Measurements from ENCODE around the gene HEBP2. TPM values are rescaled to one million over a fixed set of nuclear protein-coding genes. Genes with fewer than 3 reads are reported as not detected.

The HEBP2 gene
- total RNA-seq, 1 donor from 2014 or later = 11.9 TPM

- H3K79me2 ChIP-seq (ENCODE audit: low read depth) = no peaks in the 10 kb centered on the region
- no peak overlapping the region for H3K4me3 ChIP-seq
- no peaks in the 10 kb centered on the region for H3K9me3 ChIP-seq (ENCODE audit: low read depth)
- no peaks in the 10 kb centered on the region for H4K20me1 ChIP-seq (ENCODE audit: low read depth)
- H2AFZ ChIP-seq (replicated peaks) = no peak overlapping the region
- H3K4me2 ChIP-seq = no peak overlapping the region
- no peak overlapping the region for H3K9ac ChIP-seq
- TF ChIP-seq, protein P1, sequence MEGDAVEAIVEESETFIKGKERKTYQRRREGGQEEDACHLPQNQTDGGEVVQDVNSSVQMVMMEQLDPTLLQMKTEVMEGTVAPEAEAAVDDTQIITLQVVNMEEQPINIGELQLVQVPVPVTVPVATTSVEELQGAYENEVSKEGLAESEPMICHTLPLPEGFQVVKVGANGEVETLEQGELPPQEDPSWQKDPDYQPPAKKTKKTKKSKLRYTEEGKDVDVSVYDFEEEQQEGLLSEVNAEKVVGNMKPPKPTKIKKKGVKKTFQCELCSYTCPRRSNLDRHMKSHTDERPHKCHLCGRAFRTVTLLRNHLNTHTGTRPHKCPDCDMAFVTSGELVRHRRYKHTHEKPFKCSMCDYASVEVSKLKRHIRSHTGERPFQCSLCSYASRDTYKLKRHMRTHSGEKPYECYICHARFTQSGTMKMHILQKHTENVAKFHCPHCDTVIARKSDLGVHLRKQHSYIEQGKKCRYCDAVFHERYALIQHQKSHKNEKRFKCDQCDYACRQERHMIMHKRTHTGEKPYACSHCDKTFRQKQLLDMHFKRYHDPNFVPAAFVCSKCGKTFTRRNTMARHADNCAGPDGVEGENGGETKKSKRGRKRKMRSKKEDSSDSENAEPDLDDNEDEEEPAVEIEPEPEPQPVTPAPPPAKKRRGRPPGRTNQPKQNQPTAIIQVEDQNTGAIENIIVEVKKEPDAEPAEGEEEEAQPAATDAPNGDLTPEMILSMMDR (IDR thresholded peaks at IDR 0.05) = no peak
- TF ChIP-seq EZH2 (IDR thresholded peaks at IDR 0.05) = no peak
- TF ChIP-seq EZH2phosphoT487 (IDR thresholded peaks at IDR 0.05) = no peak
- no peak for DNase-seq (ENCODE audit: low spot score)
- Mint-ChIP-seq H3K27me3 (ENCODE audit: insufficient read depth, low read depth) (peaks cover 5% of the 10 kb centered on the region), H3K4me1 (peaks cover 6% of the 10 kb centered on the region), H3K36me3 (no peaks in the 10 kb centered on the region), H3K9me3 (no peaks in the 10 kb centered on the region), H3K4me3 (no peak overlapping the region), H3K27ac (no peak overlapping the region)
- no peaks in the 10 kb centered on the region for H3K27me3 ChIP-seq
- H3K27ac ChIP-seq = no peak overlapping the region
- H3K36me3 ChIP-seq = no peaks in the 10 kb centered on the region
- H3F3A ChIP-seq (ENCODE audit: low read depth) = no peaks in the 10 kb centered on the region
- H3K4me1 ChIP-seq = no peaks in the 10 kb centered on the region
Measured at GRCh38 chr6:138387577-138388368, 16.2 kb upstream of the HEBP2 start.

DNA sequence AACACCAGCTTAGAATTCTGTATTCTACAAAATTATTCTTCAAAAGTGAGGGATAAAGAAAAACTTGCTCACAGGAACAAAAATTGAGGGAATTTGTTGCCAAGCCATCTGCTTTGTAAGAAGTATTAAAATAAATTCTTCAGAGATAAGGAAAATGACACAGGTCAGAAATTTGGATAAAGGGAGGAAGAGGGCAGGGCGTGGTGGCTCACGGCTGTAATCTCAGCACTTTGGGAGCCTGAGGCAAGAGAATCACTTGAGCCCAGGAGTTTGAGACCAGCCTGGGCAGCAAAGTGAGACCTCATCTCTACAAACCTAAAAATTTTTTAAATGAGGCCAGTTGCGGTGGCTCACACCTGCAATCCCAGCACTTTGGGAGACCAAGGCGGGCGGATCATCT lies 14.5 kb upstream of the HEBP2 start:
- Histone ChIP-seq H3K9me3 (ENCODE audit: low read depth) (no peaks in the 10 kb centered on the region), H3F3A (ENCODE audit: low read depth) (no peaks in the 10 kb centered on the region), H3K9ac (no peak overlapping the region), H3K4me3 (no peak overlapping the region), H3K27me3 (no peaks in the 10 kb centered on the region), H2AFZ (replicated peaks) (no peak overlapping the region), H3K79me2 (ENCODE audit: low read depth) (no peaks in the 10 kb centered on the region), H3K4me2 (no peak overlapping the region), H3K4me1 (no peaks in the 10 kb centered on the region), H4K20me1 (ENCODE audit: low read depth) (no peaks in the 10 kb centered on the region), H3K36me3 (no peaks in the 10 kb centered on the region), H3K27ac (no peak overlapping the region)
- H3K36me3 Mint-ChIP-seq = no peaks in the 10 kb centered on the region
- H3K27me3 Mint-ChIP-seq (ENCODE audit: insufficient read depth, low read depth) = peaks cover 3% of the 10 kb centered on the region
- no peak overlapping the region for H3K27ac Mint-ChIP-seq
- H3K4me1 Mint-ChIP-seq = no peaks in the 10 kb centered on the region
- no peak for DNase-seq (ENCODE audit: low spot score)
- H3K4me3 Mint-ChIP-seq = no peak overlapping the region
- TF ChIP-seq EZH2 (IDR thresholded peaks at IDR 0.05) = no peak
- TF ChIP-seq, protein P1 (IDR thresholded peaks at IDR 0.05) = no peak
- TF ChIP-seq EZH2phosphoT487 (IDR thresholded peaks at IDR 0.05) = no peak
- H3K9me3 Mint-ChIP-seq = no peaks in the 10 kb centered on the region

DNA sequence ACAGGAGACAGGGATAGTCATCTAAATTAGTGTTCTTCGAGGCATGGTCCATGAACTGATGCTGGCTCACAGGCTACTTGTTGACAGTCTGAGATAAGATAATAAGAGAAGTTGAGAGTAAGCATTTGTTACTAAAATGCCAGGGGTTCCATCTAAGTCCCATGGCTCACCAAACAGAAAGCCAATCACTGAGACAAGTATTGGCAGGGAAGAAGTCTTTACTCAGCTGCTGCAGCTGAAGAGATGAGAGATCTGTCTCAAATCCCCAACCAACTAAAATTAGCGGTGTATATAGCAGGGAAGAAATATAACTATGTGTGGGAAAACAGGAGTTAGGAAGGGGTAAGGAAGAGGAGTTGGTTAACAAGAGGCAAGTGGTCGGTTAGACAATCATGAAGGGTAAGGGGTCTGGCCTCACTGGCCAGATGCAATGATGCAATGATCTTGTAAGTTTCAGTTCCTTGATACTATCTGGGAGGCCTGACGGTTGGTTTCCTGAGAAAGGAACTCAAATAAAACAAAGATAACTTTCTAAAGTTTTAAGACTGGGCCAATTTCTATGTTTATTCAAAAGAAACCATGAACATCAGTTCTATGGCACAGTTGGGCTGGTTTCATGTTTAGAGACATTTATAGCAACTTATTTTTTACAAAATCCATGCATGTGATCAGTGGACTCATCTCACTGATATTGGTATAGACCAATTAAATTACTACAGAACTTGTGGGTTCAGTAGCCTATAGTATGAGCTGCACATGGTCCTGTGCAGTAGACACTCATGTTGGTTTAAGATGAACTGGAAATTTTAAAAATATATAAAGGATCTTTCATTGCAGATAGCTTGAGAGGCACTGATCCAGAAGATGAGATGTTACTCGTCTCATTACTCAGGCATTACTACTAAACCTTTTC lies 9.9 kb upstream of the HEBP2 start:
- no peaks in the 10 kb centered on the region for H3K9me3 Mint-ChIP-seq
- Histone ChIP-seq H4K20me1 (ENCODE audit: low read depth) (no peaks in the 10 kb centered on the region), H3K36me3 (no peaks in the 10 kb centered on the region), H3K4me2 (no peak overlapping the region), H3K27ac (no peak overlapping the region), H3K27me3 (no peaks in the 10 kb centered on the region), H3K9ac (no peak overlapping the region), H3K4me3 (no peak overlapping the region), H3K79me2 (ENCODE audit: low read depth) (no peaks in the 10 kb centered on the region), H3F3A (ENCODE audit: low read depth) (no peaks in the 10 kb centered on the region), H2AFZ (replicated peaks) (no peak overlapping the region), H3K4me1 (no peaks in the 10 kb centered on the region), H3K9me3 (ENCODE audit: low read depth) (no peaks in the 10 kb centered on the region)
- H3K27me3 Mint-ChIP-seq (ENCODE audit: insufficient read depth, low read depth) = no peaks in the 10 kb centered on the region
- H3K4me3 Mint-ChIP-seq = no peak overlapping the region
- no peaks in the 10 kb centered on the region for H3K36me3 Mint-ChIP-seq
- DNase-seq (ENCODE audit: low spot score) = no peak
- no peaks in the 10 kb centered on the region for H3K4me1 Mint-ChIP-seq
- TF ChIP-seq EZH2 (IDR thresholded peaks at IDR 0.05) (no peak), EZH2phosphoT487 (IDR thresholded peaks at IDR 0.05) (no peak)
- TF ChIP-seq, protein P1 (IDR thresholded peaks at IDR 0.05) = no peak
- no peak overlapping the region for H3K27ac Mint-ChIP-seq
